GM12878 (cell line): ENCODE measurements around the gene AMOTL1. TPM values are rescaled to one million over a fixed set of nuclear protein-coding genes. Genes with fewer than 3 reads are reported as not detected.

ENCODE experiments used
- ATAC-seq: fragments of 200-7000 bp; cut with Tn5 transposase; 3 replicates; pipeline ENCODE4 v1.9.1; 2020; ENCODE audit warnings: mild to moderate bottlenecking, moderate library complexity
- BruUV-seq: library from RNA; stranded (reverse); fragments of 400-500 nt; replicated peaks from 2 replicates; lab custom pipeline; 2021; lab: Mats Ljungman, UMichigan
- CTCF ChIA-PET: fragments of 300-600 bp; sonication (Branson Sonifier 250); formaldehyde crosslinking; extraction: SDS; loops from one replicate; lab custom pipeline; 2021; ENCODE audit warnings: inconsistent platforms; lab: Yijun Ruan, JAX
- POLR2A ChIA-PET: fragments of 350-600 bp; formaldehyde crosslinking; extraction: SDS; loops from one replicate; lab custom pipeline; 2021; ENCODE audit warnings: inconsistent platforms; lab: Charles Lee
- RAD21 ChIA-PET: fragments of 300-600 bp; sonication (Branson Sonifier 250); formaldehyde crosslinking; loops from one replicate; lab custom pipeline; 2023; ENCODE audit warnings: antibody characterized with exemption; ENCODE audit not compliant: unreplicated experiment; lab: Charles Lee
- SMC1A ChIA-PET: fragments of 300-600 bp; sonication (Branson Sonifier 250); formaldehyde crosslinking; loops from one replicate; lab custom pipeline; 2023; ENCODE audit not compliant: unreplicated experiment, uncharacterized antibody; lab: Charles Lee
- DNase-seq: peaks from one replicate; pipeline ENCODE4 v3.0.0-alpha.2; 2011; ENCODE audit warnings: low read depth, low spot score
- FAIRE-seq: peaks from 3 replicates; lab custom pipeline; 2011; peaks lifted over from hg19 to GRCh38; lab: Jason Lieb, UNC
- H2AFZ ChIP-seq: 2 replicates; pipeline ENCODE4 v1.6.0; 2011; ENCODE audit warnings: low read depth, low read length, control low read depth; ENCODE audit not compliant: control insufficient read depth
- H3K27ac ChIP-seq: 2 replicates; pipeline ENCODE4 v1.5.1; 2011; ENCODE audit warnings: control low read depth; ENCODE audit not compliant: control insufficient read depth, insufficient read depth
- H3K27me3 ChIP-seq, 2 experiments: replicated peaks in 1 of 2; 2 replicates each; pipeline versions ENCODE4 v1.6.0 to v1.6.1; 2011; ENCODE audit warnings: low read length in 1 of 2; ENCODE audit not compliant: control insufficient read depth in 2 of 2, insufficient read depth in 2 of 2
- H3K36me3 ChIP-seq, 2 experiments: 2 replicates each; pipeline ENCODE4 v1.5.1; 2011; ENCODE audit warnings: low read length in 1 of 2; ENCODE audit not compliant: control insufficient read depth in 2 of 2, insufficient read depth in 2 of 2
- H3K4me1 ChIP-seq: 2 replicates; pipeline ENCODE4 v1.6.1; 2011; ENCODE audit warnings: mild to moderate bottlenecking, low read length, moderate library complexity, mixed read lengths; ENCODE audit not compliant: control insufficient read depth, insufficient read depth
- H3K4me2 ChIP-seq: 2 replicates; pipeline ENCODE4 v1.6.0; 2011; ENCODE audit warnings: control low read depth; ENCODE audit not compliant: control insufficient read depth, insufficient read depth
- H3K4me3 ChIP-seq: fragments of 200-600 bp; sonication (generic); 2 replicates; pipeline ENCODE4 v1.5.1; 2016
- H3K79me2 ChIP-seq: 2 replicates; pipeline ENCODE4 v1.6.0; 2011; ENCODE audit warnings: low read length; ENCODE audit not compliant: control insufficient read depth, insufficient read depth
- H3K9ac ChIP-seq: 2 replicates; pipeline ENCODE4 v1.8.0; 2011; ENCODE audit warnings: low read length, control low read depth, mixed read lengths; ENCODE audit not compliant: control insufficient read depth, insufficient read depth
- H3K9me3 ChIP-seq: replicated peaks from 3 replicates; pipeline ENCODE4 v1.5.1; 2011; ENCODE audit warnings: mild to moderate bottlenecking, low read length; ENCODE audit not compliant: control insufficient read depth, insufficient read depth
- H4K20me1 ChIP-seq: 2 replicates; pipeline ENCODE4 v1.6.0; 2011; ENCODE audit not compliant: control insufficient read depth, insufficient read depth
- BHLHE40 ChIP-seq, 2 experiments: fragments of 450-650 bp in 1 of 2; IDR thresholded peaks; 2 replicates each; pipeline ENCODE4 v1.6.1; 2011 to 2017; ENCODE audit warnings: low read depth in 2 of 2, borderline replicate concordance in 1 of 2, improper control_type of control experiment in 1 of 2, low read length in 1 of 2, mild to moderate bottlenecking in 1 of 2
- CREB1 ChIP-seq: IDR thresholded peaks from 2 replicates; pipeline ENCODE4 v1.6.1; 2012; ENCODE audit warnings: low read depth, mild to moderate bottlenecking, inconsistent platforms
- ELK1 ChIP-seq: IDR thresholded peaks from 2 replicates; pipeline ENCODE4 v1.6.1; 2012; ENCODE audit warnings: low read depth, low read length, improper control_type of control experiment
- GATAD2B ChIP-seq: fragments of 450-650 bp; conservative IDR thresholded peaks from 2 replicates; pipeline ENCODE4 v1.6.1; 2017; ENCODE audit warnings: low read depth, mild to moderate bottlenecking, moderate library complexity
- HCFC1 ChIP-seq: fragments of 150-350 bp; IDR thresholded peaks from 2 replicates; pipeline ENCODE4 v1.6.1; 2014; ENCODE audit warnings: low read length
- HSF1 ChIP-seq: fragments of 150-350 bp; IDR thresholded peaks from 2 replicates; pipeline ENCODE4 v1.6.1; 2014; ENCODE audit warnings: mild to moderate bottlenecking, low read depth, low read length
- JUNB ChIP-seq: IDR thresholded peaks from 2 replicates; pipeline ENCODE4 v1.6.1; 2016; ENCODE audit warnings: antibody characterized with exemption, mild to moderate bottlenecking
- NFYB ChIP-seq: IDR thresholded peaks from 2 replicates; pipeline ENCODE4 v1.6.1; 2011; ENCODE audit warnings: low read depth, mild to moderate bottlenecking, low read length, improper control_type of control experiment, moderate library complexity; ENCODE audit not compliant: insufficient read depth
- ZZZ3 ChIP-seq: IDR thresholded peaks from 2 replicates; pipeline ENCODE4 v1.6.1; 2011; ENCODE audit warnings: low read depth; ENCODE audit not compliant: control insufficient read depth, insufficient read length
- WGBS: methylation state at CpG from one replicate; pipeline ENCODE4 v1.1.6; 2016; ENCODE audit warnings: low lambda C conversion rate; ENCODE audit not compliant: insufficient replicate concordance, insufficient coverage; ENCODE audit errors: missing lambda C conversion rate; 5-methylcytosine and 5-hydroxymethylcytosine counted together
- in situ Hi-C: fragments of 300-500 bp; cut with MboI; formaldehyde crosslinking; loops from 9 replicates; pipeline ENCODE4 v1.14.3; 2018; ENCODE audit warnings: mixed read lengths
- intact Hi-C: fragments of 100-400 bp; cut with micrococcal nuclease; formaldehyde crosslinking; loops from one replicate; pipeline ENCODE4 v1.14.2; 2022; ENCODE audit not compliant: unreplicated experiment
- polyA plus RNA-seq, 11 experiments: library from polyadenylated mRNA; depleted of rRNA in 4 of 11; unstranded in 6 of 11; stranded (reverse) in 5 of 11; fragments of >200 nt; fragmentation: Nextera tagmentation in 4 of 11; fragmentation: Illumina TruSeq in 1 of 11; extraction: Ambion mirVana in 4 of 11; extraction: Trizol in 1 of 11; gene quantifications; 1 replicate in 1 of 11; 2 replicates in 10 of 11; pipeline versions ENCODE4 v1.2.1 to v1.2.3, GENCODE V29; 2011 to 2016; ENCODE audit warnings: inconsistent platforms in 2 of 11, missing spikeins in 2 of 11, low read depth in 1 of 11
- total RNA-seq, 4 experiments: library from RNA; depleted of rRNA in 3 of 4; stranded (reverse); fragments of >200 nt in 3 of 4; fragmentation: Illumina TruSeq in 1 of 4; extraction: Trizol in 1 of 4; gene quantifications; 2 replicates each; pipeline versions ENCODE4 v1.2.1 to v1.2.3, GENCODE V29; 2013 to 2021
- TF ChIP-seq, protein P1 (sequence below): IDR thresholded peaks from 2 replicates; pipeline ENCODE4 v1.6.1; 2012; ENCODE audit warnings: improper control_type of control experiment, low read depth, low read length; ENCODE audit not compliant: insufficient replicate concordance
- TF ChIP-seq, protein P2 (sequence below): IDR thresholded peaks from 2 replicates; pipeline ENCODE4 v1.6.1; 2012; ENCODE audit warnings: low read depth, low read length, improper control_type of control experiment
- TF ChIP-seq, protein P3 (sequence below): fragments of 450-650 bp; IDR thresholded peaks from 2 replicates; pipeline ENCODE4 v1.6.1; 2018; ENCODE audit warnings: borderline replicate concordance, mild to moderate bottlenecking; ENCODE audit not compliant: partially characterized antibody

Gene AMOTL1
- total and polyA plus RNA-seq, 10 of the 15 experiments (the other 5 are each of a cell fraction or from before 2014, with no cell fraction given) = under 0.01 to 0.41 (median 0.01) TPM; not detected in 7

- H3K79me2 ChIP-seq = no peaks in the 10 kb centered on the region
- no peak overlapping the region for H3K9ac ChIP-seq
- POLR2A ChIA-PET = no interaction called here
- H3K27me3 ChIP-seq = peaks cover 2 to 3% of the 10 kb centered on the region in 2 experiments; a peak in 2 of 4 replicates
- no peaks in the 10 kb centered on the region for H4K20me1 ChIP-seq
- H2AFZ ChIP-seq = no peak overlapping the region
- no peak overlapping the region for H3K4me3 ChIP-seq
- intact Hi-C loops = no loop called here
- CTCF ChIA-PET = interaction anchor here (0.9 kb wide), 1 partner anchor 29 kb away, joined by 3 read pairs; no protein-coding TSS in a partner anchor
- no peak overlapping the region for H3K4me2 ChIP-seq
- DNase-seq = no peak
- FAIRE-seq = no peak
- H3K9me3 ChIP-seq = no peaks in the 10 kb centered on the region
- no peaks in the 10 kb centered on the region for H3K36me3 ChIP-seq
- in situ Hi-C loops = no loop called here
- no peak for ATAC-seq
- no peak overlapping the region for H3K27ac ChIP-seq
- 51% methylated on average over 11 of the region's 11 CpGs for WGBS
- RAD21 ChIA-PET = no interaction called here
- H3K4me1 ChIP-seq = no peaks in the 10 kb centered on the region
- no TSS peak for BruUV-seq
- SMC1A ChIA-PET = interaction anchor here (1.2 kb wide), 1 partner anchor 9 kb away, joined by 3 read pairs; no protein-coding TSS in a partner anchor
- TF ChIP-seq ELK1 = no peak
- TF ChIP-seq NFYB = no peak
- TF ChIP-seq CREB1 = no peak
- no peak for TF ChIP-seq BHLHE40 (IDR thresholded peaks at IDR 0.05; ENCODE audit: borderline replicate concordance in 1 of 2, low read depth in 2 of 2, low read length in 1 of 2)
- TF ChIP-seq ZZZ3 = no peak
- TF ChIP-seq GATAD2B = no peak
- TF ChIP-seq HCFC1 = no peak
- TF ChIP-seq HSF1 = no peak
- TF ChIP-seq, protein P1, sequence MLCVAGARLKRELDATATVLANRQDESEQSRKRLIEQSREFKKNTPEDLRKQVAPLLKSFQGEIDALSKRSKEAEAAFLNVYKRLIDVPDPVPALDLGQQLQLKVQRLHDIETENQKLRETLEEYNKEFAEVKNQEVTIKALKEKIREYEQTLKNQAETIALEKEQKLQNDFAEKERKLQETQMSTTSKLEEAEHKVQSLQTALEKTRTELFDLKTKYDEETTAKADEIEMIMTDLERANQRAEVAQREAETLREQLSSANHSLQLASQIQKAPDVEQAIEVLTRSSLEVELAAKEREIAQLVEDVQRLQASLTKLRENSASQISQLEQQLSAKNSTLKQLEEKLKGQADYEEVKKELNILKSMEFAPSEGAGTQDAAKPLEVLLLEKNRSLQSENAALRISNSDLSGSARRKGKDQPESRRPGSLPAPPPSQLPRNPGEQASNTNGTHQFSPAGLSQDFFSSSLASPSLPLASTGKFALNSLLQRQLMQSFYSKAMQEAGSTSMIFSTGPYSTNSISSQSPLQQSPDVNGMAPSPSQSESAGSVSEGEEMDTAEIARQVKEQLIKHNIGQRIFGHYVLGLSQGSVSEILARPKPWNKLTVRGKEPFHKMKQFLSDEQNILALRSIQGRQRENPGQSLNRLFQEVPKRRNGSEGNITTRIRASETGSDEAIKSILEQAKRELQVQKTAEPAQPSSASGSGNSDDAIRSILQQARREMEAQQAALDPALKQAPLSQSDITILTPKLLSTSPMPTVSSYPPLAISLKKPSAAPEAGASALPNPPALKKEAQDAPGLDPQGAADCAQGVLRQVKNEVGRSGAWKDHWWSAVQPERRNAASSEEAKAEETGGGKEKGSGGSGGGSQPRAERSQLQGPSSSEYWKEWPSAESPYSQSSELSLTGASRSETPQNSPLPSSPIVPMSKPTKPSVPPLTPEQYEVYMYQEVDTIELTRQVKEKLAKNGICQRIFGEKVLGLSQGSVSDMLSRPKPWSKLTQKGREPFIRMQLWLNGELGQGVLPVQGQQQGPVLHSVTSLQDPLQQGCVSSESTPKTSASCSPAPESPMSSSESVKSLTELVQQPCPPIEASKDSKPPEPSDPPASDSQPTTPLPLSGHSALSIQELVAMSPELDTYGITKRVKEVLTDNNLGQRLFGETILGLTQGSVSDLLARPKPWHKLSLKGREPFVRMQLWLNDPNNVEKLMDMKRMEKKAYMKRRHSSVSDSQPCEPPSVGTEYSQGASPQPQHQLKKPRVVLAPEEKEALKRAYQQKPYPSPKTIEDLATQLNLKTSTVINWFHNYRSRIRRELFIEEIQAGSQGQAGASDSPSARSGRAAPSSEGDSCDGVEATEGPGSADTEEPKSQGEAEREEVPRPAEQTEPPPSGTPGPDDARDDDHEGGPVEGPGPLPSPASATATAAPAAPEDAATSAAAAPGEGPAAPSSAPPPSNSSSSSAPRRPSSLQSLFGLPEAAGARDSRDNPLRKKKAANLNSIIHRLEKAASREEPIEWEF = no peak
- TF ChIP-seq JUNB = no peak
- TF ChIP-seq, protein P2, sequence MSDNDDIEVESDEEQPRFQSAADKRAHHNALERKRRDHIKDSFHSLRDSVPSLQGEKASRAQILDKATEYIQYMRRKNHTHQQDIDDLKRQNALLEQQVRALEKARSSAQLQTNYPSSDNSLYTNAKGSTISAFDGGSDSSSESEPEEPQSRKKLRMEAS = no peak
- TF ChIP-seq, protein P3, sequence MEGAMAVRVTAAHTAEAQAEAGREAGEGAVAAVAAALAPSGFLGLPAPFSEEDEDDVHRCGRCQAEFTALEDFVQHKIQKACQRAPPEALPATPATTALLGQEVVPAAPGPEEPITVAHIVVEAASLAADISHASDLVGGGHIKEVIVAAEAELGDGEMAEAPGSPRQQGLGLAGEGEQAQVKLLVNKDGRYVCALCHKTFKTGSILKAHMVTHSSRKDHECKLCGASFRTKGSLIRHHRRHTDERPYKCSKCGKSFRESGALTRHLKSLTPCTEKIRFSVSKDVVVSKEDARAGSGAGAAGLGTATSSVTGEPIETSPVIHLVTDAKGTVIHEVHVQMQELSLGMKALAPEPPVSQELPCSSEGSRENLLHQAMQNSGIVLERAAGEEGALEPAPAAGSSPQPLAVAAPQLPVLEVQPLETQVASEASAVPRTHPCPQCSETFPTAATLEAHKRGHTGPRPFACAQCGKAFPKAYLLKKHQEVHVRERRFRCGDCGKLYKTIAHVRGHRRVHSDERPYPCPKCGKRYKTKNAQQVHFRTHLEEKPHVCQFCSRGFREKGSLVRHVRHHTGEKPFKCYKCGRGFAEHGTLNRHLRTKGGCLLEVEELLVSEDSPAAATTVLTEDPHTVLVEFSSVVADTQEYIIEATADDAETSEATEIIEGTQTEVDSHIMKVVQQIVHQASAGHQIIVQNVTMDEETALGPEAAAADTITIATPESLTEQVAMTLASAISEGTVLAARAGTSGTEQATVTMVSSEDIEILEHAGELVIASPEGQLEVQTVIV = no peak
These were observed 96.4 kb downstream of the AMOTL1 start for GRCh38 chr11:94864506-94865045.
